ENCODE measurements around the gene AP1G1.
A peak's percentile ranks its signal among the peaks of the same experiment; 100 is the strongest.
"Not testable (repeated sequence)": the region's sequence is repeated elsewhere in the genome, so short reads cannot be mapped to it uniquely, and the experiment has no call there.

Gene AP1G1

DNA sequence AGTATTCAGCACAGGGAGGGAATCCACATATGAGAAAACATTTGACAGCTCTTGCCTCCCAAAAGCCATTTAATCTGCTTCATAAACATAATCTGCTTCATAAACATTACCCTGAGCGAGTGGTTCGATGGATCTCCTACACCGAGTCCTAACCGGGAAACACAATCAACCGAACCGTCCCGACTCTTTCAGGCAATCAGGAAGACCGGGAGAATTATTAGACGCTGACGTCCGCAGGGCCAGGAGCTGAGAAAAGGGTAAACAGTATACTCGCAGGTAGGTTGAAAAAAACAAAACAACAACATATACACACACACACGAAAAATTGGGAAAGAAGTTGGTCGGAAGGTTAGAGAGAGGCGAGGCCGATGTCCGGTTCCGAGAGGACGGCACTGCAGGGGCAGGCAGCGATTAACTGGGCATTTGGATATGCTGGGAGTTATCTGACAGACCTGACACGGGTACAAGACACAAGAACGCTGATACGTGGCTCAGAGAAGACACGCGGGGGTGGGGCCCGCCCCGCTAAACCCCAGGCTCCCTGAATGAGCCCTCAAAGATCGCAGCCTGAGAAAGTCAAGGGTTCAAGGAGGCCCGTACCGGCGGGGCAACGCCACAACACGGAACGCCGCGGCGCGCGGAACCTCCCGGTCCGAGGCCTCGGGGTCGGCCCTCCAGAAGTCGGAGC lies 585 bp downstream of the AP1G1 start:
- peak in 1 of 2 donors; percentile 30 for DNase-seq

DNA sequence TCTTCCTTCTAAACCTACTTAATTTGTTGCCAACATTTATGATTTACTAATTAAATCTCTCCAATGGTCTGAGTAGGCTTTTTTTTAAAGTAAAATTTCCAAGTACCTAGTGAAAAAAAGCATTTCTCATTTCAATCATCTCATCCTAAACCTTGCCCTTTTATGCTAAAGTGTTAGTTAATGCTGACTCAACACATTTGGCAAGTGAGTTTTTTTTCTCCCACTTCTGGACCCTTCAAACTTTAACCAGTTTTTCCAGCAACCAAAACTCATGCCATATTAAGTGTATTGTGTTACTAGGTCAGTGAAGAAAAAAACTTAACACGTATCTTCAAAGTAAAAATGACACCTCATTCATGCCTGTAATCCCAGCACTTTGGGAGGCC lies 5.3 kb downstream of the AP1G1 start:
- DNase-seq, result no peak

GRCh38 chr16:71796501-71797097 lies 12.0 kb downstream of the AP1G1 start:
- DNase-seq, result no peak

GRCh38 chr16:71794943-71795342 lies 13.7 kb downstream of the AP1G1 start:
- DNase-seq, result no peak

DNA sequence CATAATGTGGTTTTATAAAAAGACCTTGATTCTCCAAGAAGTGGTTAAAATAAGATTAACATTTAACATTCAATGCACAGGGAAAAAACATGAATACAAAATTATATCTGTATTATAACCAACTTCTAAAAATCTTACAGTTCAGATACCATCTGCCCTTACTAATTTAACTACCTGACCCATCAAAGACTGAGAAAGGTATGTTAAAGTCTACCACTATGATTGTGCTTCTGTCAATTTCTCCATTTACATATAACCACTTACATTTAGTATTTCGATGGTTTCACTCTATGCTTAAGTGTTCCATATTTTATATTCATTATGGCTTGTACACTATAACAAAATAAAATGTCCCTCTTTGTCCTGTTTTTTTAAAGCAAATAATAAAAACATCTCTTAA lies 14.6 kb downstream of the AP1G1 start:
- no peak for DNase-seq

DNA sequence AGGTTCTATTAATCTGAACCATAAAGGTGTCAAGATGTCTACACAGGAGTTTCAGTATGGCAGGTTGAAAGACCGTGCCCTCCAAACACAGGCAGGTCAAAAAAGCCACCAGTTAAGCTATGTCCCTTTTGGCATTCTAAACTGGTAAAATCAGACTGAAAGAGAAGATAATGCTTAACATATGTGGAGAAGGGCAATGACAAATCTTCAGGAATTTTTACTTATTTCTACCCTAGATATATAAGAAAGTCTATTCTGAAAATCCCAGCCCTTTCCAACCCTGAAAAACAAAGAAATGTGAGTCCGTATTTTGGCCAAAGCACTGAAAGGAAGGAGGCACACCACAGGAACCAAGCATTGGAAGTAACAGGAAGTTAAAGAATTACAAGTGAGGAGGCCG lies 16.5 kb downstream of the AP1G1 start:
- DNase-seq, result no peak

DNA sequence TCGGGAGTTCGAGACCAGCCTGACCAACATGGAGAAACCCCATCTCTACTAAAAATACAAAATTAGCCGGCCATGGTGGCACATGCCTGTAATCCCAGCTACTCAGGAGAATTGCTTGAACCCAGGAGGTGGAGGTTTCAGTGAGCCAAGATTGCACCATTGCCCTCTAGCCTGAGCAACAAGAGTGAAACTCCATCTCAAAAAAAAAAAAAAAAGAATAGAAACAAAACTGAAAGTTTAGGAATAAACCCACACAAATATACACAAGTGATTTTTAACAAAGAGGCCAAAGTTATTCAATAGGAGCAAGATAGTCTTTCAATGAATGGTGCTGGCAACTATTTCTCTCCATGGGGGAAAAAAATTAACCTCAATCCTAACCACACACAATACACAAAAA lies 18.3 kb downstream of the AP1G1 start:
- DNase-seq, result not testable (repeated sequence)

DNA sequence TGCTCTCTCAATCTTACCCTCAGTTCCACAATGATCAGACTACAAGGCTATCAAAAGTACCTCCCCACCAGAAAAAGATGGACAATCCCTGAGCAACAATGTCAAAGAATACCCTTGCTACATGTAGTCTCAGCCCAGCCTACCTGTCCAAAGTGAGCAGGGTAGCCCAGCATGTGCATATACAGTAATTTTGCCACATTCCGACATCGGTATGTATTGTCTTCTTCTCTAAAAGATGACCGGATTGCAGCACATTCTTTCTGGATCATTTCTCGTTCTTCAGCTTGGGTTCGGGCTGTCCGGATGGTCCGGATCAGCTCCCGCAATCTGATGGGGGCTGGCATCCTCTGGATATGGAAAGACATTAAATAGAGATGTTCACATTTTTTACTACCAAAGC lies 19.5 kb downstream of the AP1G1 start:
- no peak for DNase-seq

GRCh38 chr16:71788578-71788977 lies 20.1 kb downstream of the AP1G1 start:
- DNase-seq, result no peak

DNA sequence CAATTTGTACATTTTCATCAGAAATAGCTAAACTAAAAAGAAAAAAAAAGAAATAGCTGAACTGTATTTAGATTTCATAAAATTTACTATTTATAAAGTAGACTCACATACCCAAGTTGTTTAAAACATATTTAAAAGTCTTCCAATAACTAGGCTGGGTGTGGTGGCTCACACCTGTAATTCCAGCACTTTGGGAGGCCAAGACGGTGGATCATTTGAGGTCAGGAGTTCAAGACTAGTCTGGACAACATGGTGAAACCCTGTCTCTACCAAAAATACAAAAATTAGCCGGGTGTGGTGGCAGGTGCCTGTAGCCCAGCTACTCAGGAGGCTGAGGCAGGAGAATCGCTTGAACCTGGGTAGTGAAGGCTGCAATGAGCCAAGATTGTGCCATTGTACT lies 23.5 kb downstream of the AP1G1 start:
- not testable (repeated sequence) for DNase-seq

- no peak for DNase-seq
These were observed 24.5 kb downstream of the AP1G1 start for GRCh38 chr16:71784093-71784492.

GRCh38 chr16:71781741-71782140 lies 26.9 kb downstream of the AP1G1 start:
- DNase-seq, result no peak

DNA sequence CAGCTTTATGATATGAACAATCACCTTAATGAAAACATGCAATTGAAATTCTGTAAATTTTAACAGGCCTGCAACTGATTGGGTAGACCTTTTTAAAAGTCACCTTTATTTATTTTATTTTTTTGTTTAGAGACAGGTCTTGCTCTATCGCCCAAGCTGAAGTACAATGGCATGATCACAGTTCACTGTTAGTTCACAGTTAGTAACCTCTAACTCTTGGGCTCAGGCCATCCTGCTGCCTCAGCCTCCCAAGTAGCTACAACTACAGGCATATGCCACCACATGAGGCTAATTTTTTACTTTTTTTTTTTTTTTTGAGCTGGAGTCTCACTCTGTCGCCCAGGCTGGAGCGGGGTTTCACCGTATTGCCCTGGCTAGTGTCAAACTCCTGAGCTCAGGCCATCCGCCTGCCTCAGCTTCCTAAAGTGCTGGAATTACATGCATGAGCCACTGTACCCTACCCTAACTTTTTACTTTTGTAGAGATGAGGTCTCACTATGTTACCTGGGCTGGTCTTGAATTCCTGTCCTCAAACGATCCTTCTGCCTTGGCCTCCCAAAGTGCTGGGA lies 28.0 kb downstream of the AP1G1 start:
- DNase-seq, result no peak

GRCh38 chr16:71778780-71779179 lies 29.9 kb downstream of the AP1G1 start:
- no peak for DNase-seq

DNA sequence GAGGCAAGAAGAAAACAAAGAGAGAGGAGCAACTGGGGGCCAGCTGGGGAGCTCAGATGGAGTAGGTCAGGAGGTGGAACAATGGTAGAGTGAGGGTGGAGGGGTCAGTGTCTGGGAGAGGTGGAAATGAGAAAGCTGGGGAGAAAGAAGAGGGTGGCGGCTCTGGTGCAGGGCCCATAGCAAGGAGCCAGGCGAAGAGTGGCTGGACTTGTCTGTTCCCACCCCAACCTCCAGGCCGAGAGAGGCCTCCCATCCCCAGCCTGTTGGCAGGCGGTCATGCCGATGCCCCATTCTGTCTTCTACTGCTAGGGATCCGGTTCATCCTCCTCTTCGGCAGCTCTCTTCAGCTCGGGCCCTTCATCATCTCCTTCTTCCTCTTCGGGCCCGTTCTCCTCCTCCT lies 31.3 kb downstream of the AP1G1 start:
- DNase-seq, result no peak

GRCh38 chr16:71775949-71776348 lies 32.7 kb downstream of the AP1G1 start:
- no peak for DNase-seq

DNA sequence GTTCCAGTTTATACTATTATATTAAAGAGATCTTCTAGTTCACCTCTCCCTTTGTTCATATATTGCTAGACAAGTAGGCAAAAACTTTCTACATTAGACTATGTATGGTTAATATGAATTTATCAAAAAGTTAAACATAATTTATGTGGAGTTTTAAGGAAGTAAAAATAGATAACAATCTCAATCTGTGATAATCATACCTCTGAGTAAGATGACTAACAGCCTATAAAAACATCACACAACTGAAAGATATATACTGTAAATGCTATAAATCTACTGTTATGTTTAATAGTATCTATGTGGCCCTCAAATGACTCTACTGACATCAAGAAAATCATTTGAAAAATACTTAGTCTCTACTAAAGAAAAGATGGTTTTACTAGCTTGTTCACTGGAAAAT lies 37.1 kb downstream of the AP1G1 start:
- DNase-seq, result no peak

DNA sequence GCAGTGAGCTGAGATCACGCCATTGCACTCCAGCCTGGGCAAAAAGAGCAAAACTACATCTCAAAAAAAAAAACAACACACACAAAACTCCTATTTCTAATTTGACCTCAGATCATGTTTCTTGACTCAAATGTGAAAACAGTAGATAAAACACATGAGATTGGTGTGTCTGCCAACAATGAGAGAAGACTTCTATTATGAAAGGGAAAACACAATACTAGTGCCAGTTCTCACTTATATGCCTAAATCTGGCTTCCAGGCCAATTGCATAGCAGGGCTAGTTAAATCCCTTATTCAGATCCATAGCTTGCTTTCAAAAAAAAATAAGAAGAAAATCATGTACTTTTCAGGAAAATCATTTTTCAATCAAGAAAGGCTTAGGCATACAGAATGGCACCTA lies 39.4 kb downstream of the AP1G1 start:
- DNase-seq, result no peak

- no peak for DNase-seq
These were observed 41.4 kb downstream of the AP1G1 start for GRCh38 chr16:71767060-71767900.

- no peak for DNase-seq
These were observed 46.4 kb downstream of the AP1G1 start for GRCh38 chr16:71762186-71762585.

DNA sequence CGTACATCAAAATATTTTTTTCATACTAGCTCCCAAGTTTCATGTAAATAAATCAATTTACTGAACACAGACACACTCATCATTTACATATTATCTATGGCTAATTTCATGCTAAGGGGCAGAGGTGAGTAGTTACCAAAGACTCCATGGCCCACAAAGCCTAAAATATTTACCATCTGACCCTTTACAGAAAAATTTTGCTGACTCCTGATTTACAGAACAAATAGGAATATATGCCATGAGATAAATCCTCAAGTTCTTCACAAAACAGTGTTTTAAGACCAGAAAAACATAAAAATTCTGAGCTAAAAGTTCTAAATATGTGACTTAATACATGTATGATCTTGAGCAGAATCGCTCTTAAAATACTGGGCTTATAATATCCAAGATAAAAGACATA lies 47.5 kb downstream of the AP1G1 start:
- DNase-seq, result no peak

GRCh38 chr16:71758293-71758760 lies 50.3 kb downstream of the AP1G1 start:
- no peak for DNase-seq

- DNase-seq, result no peak
These were observed 54.0 kb downstream of the AP1G1 start for GRCh38 chr16:71754652-71755051.

- no peak for DNase-seq
These were observed 54.5 kb downstream of the AP1G1 start for GRCh38 chr16:71754108-71754507.
